H1 (cell line): Measurements from ENCODE around the gene C9orf50. TPM values are rescaled to one million over a fixed set of nuclear protein-coding genes. Genes with fewer than 3 reads are reported as not detected.

ENCODE experiments used
- CTCF ChIA-PET: fragments of 300-600 bp; sonication (Branson Sonifier 250); formaldehyde crosslinking; loops from one replicate; lab custom pipeline; 2021; ENCODE audit not compliant: partially characterized antibody; lab: Charles Lee
- POLR2A ChIA-PET: fragments of 300-600 bp; sonication (Branson Sonifier 250); formaldehyde crosslinking; loops from one replicate; lab custom pipeline; 2021; ENCODE audit warnings: inconsistent platforms; ENCODE audit not compliant: partially characterized antibody; lab: Charles Lee
- DNase-seq, 2 experiments: peaks; one replicate each; pipeline versions ENCODE4 v3.0.0 to v3.0.0-alpha.2; 2010 to 2022; ENCODE audit warnings: low spot score in 2 of 2, low read depth in 1 of 2, mixed read lengths in 1 of 2
- FAIRE-seq: peaks from 2 replicates; lab custom pipeline; 2011; peaks lifted over from hg19 to GRCh38; lab: Jason Lieb, UNC
- H2AFZ ChIP-seq: 2 replicates; pipeline ENCODE4 v1.8.1; 2012; ENCODE audit warnings: low read length, inconsistent platforms
- H2AK5ac ChIP-seq: 2 replicates; pipeline ENCODE4 v1.6.1; 2013; ENCODE audit warnings: low read depth, low read length
- H2BK120ac ChIP-seq: replicated peaks from 2 replicates; pipeline ENCODE3; 2013; ENCODE audit warnings: low read depth, low read length, inconsistent platforms
- H2BK12ac ChIP-seq: 2 replicates; pipeline ENCODE4 v1.6.1; 2013; ENCODE audit warnings: low read depth, low read length
- H2BK15ac ChIP-seq: 2 replicates; pipeline ENCODE4 v1.6.1; 2013; ENCODE audit warnings: low read length
- H2BK20ac ChIP-seq: 2 replicates; pipeline ENCODE4 v1.6.1; 2013; ENCODE audit warnings: low read length
- H2BK5ac ChIP-seq: 2 replicates; pipeline ENCODE4 v1.6.1; 2013; ENCODE audit warnings: low read depth, low read length
- H3K14ac ChIP-seq: 2 replicates; pipeline ENCODE4 v1.6.1; 2013; ENCODE audit warnings: inconsistent platforms; ENCODE audit not compliant: insufficient read length
- H3K18ac ChIP-seq: 2 replicates; pipeline ENCODE4 v1.6.1; 2013; ENCODE audit warnings: low read length; ENCODE audit errors: extremely low read depth
- H3K23ac ChIP-seq: 2 replicates; pipeline ENCODE4 v1.6.1; 2013; ENCODE audit warnings: inconsistent platforms; ENCODE audit not compliant: insufficient read length
- H3K23me2 ChIP-seq: 2 replicates; pipeline ENCODE4 v1.6.1; 2013; ENCODE audit warnings: low read depth, low read length
- H3K27ac ChIP-seq: 2 replicates; pipeline ENCODE4 v1.6.1; 2011; ENCODE audit warnings: low read depth, low read length, inconsistent platforms
- H3K27me3 ChIP-seq, 4 experiments: replicated peaks in 1 of 4; 1 replicate in 1 of 4; 2 replicates in 3 of 4; pipeline versions ENCODE4 v1.6.1 to v1.8.1; 2011 to 2013; ENCODE audit warnings: low read length in 3 of 4, mild to moderate bottlenecking in 3 of 4, inconsistent platforms in 2 of 4, mixed read lengths in 2 of 4, moderate library complexity in 1 of 4; ENCODE audit not compliant: control insufficient read depth in 3 of 4, insufficient read depth in 3 of 4; ENCODE audit errors: extremely low read depth in 1 of 4
- H3K36me3 ChIP-seq, 4 experiments: 2 replicates each; pipeline versions ENCODE4 v1.6.1 to v1.8.1; 2011 to 2013; ENCODE audit warnings: mild to moderate bottlenecking in 4 of 4, low read length in 3 of 4, moderate library complexity in 2 of 4, control low read depth in 1 of 4, inconsistent platforms in 1 of 4; ENCODE audit not compliant: insufficient read depth in 4 of 4, control insufficient read depth in 2 of 4
- H3K4ac ChIP-seq: replicated peaks from 2 replicates; pipeline ENCODE3; 2013; ENCODE audit warnings: low read length, low read depth, mixed read lengths, inconsistent platforms; ENCODE audit not compliant: insufficient read length
- H3K4me1 ChIP-seq, 4 experiments: replicated peaks in 1 of 4; 1 replicate in 1 of 4; 2 replicates in 3 of 4; pipeline versions ENCODE4 v1.6.1 to v1.8.1; 2011 to 2013; ENCODE audit warnings: low read length in 3 of 4, inconsistent platforms in 2 of 4, mixed read lengths in 1 of 4; ENCODE audit not compliant: insufficient read depth in 4 of 4, control insufficient read depth in 3 of 4
- H3K4me2 ChIP-seq, 2 experiments: 2 replicates each; pipeline versions ENCODE4 v1.6.1 to v1.8.1; 2011 to 2013; ENCODE audit warnings: low read depth in 2 of 2, low read length in 2 of 2, control low read depth in 1 of 2, inconsistent platforms in 1 of 2, mild to moderate bottlenecking in 1 of 2; ENCODE audit not compliant: insufficient read depth in 1 of 2
- H3K4me3 ChIP-seq, 4 experiments: fragments of 200-600, 300-600 bp in 1 of 4; sonication (generic), shearing (Covaris generic), sonication (Bioruptor Twin) in 1 of 4; 2 replicates each; pipeline versions ENCODE4 v1.5.1 to v1.8.1; 2011 to 2016; ENCODE audit warnings: low read length in 4 of 4, low read depth in 3 of 4, control low read depth in 2 of 4, inconsistent platforms in 2 of 4, mild to moderate bottlenecking in 2 of 4, mixed read lengths in 1 of 4, moderate library complexity in 1 of 4; ENCODE audit not compliant: insufficient read depth in 2 of 4; ENCODE audit errors: extremely low read depth in 1 of 4
- H3K56ac ChIP-seq: replicated peaks from 2 replicates; pipeline ENCODE3; 2013; ENCODE audit warnings: low read depth, mild to moderate bottlenecking, mixed read lengths, low read length, inconsistent platforms; ENCODE audit not compliant: insufficient read length
- H3K79me1 ChIP-seq: 2 replicates; pipeline ENCODE4 v1.6.1; 2013; ENCODE audit warnings: low read depth, low read length, control low read depth
- H3K79me2 ChIP-seq, 2 experiments: 2 replicates each; pipeline versions ENCODE4 v1.6.1 to v1.8.1; 2012 to 2013; ENCODE audit warnings: low read length in 2 of 2, mild to moderate bottlenecking in 2 of 2, inconsistent platforms in 1 of 2; ENCODE audit not compliant: insufficient read depth in 2 of 2, control insufficient read depth in 1 of 2
- H3K9ac ChIP-seq, 4 experiments: replicated peaks in 1 of 4; 1 replicate in 1 of 4; 2 replicates in 3 of 4; pipeline versions ENCODE4 v1.6.1 to v1.8.1; 2011 to 2013; ENCODE audit warnings: low read depth in 3 of 4, low read length in 3 of 4, control low read depth in 2 of 4, mild to moderate bottlenecking in 2 of 4, moderate library complexity in 2 of 4, inconsistent platforms in 1 of 4; ENCODE audit errors: extremely low read depth in 1 of 4
- H3K9me3 ChIP-seq, 2 experiments: 2 replicates each; pipeline versions ENCODE4 v1.6.1 to v1.8.1; 2012 to 2013; ENCODE audit warnings: mild to moderate bottlenecking in 2 of 2, moderate library complexity in 2 of 2, control low read depth in 1 of 2, inconsistent platforms in 1 of 2, low read depth in 1 of 2, low read length in 1 of 2, mixed read lengths in 1 of 2; ENCODE audit not compliant: insufficient read depth in 2 of 2
- H4K20me1 ChIP-seq, 2 experiments: replicated peaks in 1 of 2; 2 replicates each; pipeline versions ENCODE3 to v1.8.1; 2011 to 2013; ENCODE audit warnings: inconsistent platforms in 2 of 2, low read length in 2 of 2, mild to moderate bottlenecking in 1 of 2; ENCODE audit not compliant: insufficient read depth in 2 of 2, control insufficient read depth in 1 of 2
- H4K5ac ChIP-seq: 2 replicates; pipeline ENCODE4 v1.6.1; 2013; ENCODE audit warnings: low read length, low read depth, mixed read lengths, inconsistent platforms; ENCODE audit not compliant: insufficient read length
- H4K8ac ChIP-seq: 2 replicates; pipeline ENCODE4 v1.8.0; 2013; ENCODE audit warnings: mild to moderate bottlenecking, moderate library complexity, low read length, inconsistent platforms; ENCODE audit not compliant: insufficient read depth; ENCODE audit errors: extremely low read depth
- H4K91ac ChIP-seq: replicated peaks from 2 replicates; pipeline ENCODE3; 2013; ENCODE audit warnings: low read length, mixed read lengths, inconsistent platforms; ENCODE audit not compliant: insufficient read length
- NRF1 ChIP-seq: IDR thresholded peaks from 2 replicates; pipeline ENCODE4 v1.6.1; 2011; ENCODE audit warnings: mild to moderate bottlenecking, low read depth, low read length, improper control_type of control experiment
- YY1 ChIP-seq: IDR thresholded peaks from 2 replicates; pipeline ENCODE4 v1.6.1; 2011; ENCODE audit warnings: low read depth, mild to moderate bottlenecking, low read length
- WGBS, 2 experiments: shearing (Covaris generic) in 1 of 2; methylation state at CpG; one replicate each; pipeline versions ENCODE4 v1.1.6 to v1.1.7; 2013 to 2015; ENCODE audit warnings: low lambda C conversion rate in 2 of 2, mixed read lengths in 2 of 2, inconsistent platforms in 1 of 2, low coverage in 1 of 2, missing lambda C conversion rate in 1 of 2; ENCODE audit not compliant: insufficient replicate concordance in 2 of 2, insufficient coverage in 1 of 2, insufficient read length in 1 of 2; ENCODE audit errors: extremely low coverage in 1 of 2, missing lambda C conversion rate in 1 of 2; 5-methylcytosine and 5-hydroxymethylcytosine counted together
- polyA plus RNA-seq, 7 experiments: library from polyadenylated mRNA; depleted of rRNA in 3 of 7; stranded (reverse) in 5 of 7; unstranded in 2 of 7; fragments of >200 nt in 5 of 7; fragments of 200-250 nt in 2 of 7; gene quantifications; 1 replicate in 5 of 7; 2 replicates in 1 of 7; 4 replicates in 1 of 7; pipeline versions ENCODE4 v1.2.1 to v1.2.3, GENCODE V29; 2011 to 2013; ENCODE audit warnings: missing spikeins in 2 of 7, mixed read lengths in 2 of 7
- total RNA-seq: library from RNA; stranded (reverse); fragmentation: NEBNext Ultra II Directional; extraction: Animal tissue kit (Norgen Biotek cat#: 25700); gene quantifications from 2 replicates; pipeline ENCODE4 v1.2.1, GENCODE V29; 2021

The C9orf50 gene
- total and polyA plus RNA-seq, 2 of the 8 experiments (the other 6 are each of a cell fraction or from before 2014, with no cell fraction given), result not detected

DNA sequence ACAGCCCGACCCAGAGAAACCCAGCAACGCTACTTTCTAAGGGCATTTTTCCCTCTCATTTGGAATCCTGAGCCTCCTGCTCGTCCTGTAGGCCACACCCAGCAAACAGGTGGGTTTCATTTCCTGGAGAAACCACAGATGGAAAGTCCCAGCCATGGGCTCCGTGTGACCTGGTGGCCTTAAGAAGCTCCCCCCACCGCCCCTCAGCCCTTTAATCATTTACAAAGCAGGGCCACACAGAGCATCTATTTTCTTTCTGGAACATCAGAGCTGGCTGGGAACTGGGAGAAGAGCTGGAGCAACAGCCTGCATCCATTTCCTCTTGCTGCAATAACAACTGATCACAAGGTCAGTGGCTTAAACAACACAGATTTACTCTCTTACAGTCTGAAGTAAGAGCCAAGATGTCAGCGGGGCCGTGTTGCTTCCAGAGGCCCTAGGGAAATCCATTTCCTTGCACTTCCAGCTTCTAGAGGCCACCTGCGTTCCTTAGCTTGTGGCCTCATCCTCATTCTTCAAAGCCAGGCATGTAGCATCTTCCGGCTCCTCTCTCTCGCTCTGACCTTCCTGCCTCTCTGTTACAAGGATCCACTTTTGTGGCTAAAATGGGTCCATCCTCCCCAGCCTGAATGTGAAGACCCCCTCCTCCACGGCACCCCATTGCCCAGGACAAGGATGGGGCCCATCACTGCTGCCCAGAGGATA, 40.5 kb downstream of the C9orf50 start:
- WGBS, 2 experiments, result 93% methylated on average over 11 of the region's 11 CpGs; no CpG with 5 or more reads in 1 of the 2 experiments
- H3K9ac ChIP-seq, result no peak overlapping the region
- no peak for FAIRE-seq
- no peak overlapping the region for H3K56ac ChIP-seq
- H2BK5ac ChIP-seq, result no peak overlapping the region
- H2BK120ac ChIP-seq, result no peak overlapping the region
- H3K14ac ChIP-seq, result no peak overlapping the region
- H2BK15ac ChIP-seq, result no peak overlapping the region
- no peak overlapping the region for H2BK12ac ChIP-seq
- peaks cover 0 to 2% (median 0%) of the 10 kb centered on the region in 4 experiments; a peak in 2 of 7 replicates for H3K4me1 ChIP-seq
- no peak overlapping the region for H2AFZ ChIP-seq
- no peak overlapping the region for H2BK20ac ChIP-seq
- POLR2A ChIA-PET, result interaction anchor here (0.6 to 1.9 kb wide), 5 partner anchors 8 to 21 kb away, joined by 3 to 7 read pairs (median 3); no protein-coding TSS in a partner anchor
- no peak overlapping the region for H3K4ac ChIP-seq
- H4K91ac ChIP-seq, result no peak overlapping the region
- no peaks in the 10 kb centered on the region for H3K79me1 ChIP-seq
- H4K20me1 ChIP-seq, result peaks cover 0 to 6% of the 10 kb centered on the region in 2 experiments
- H3K18ac ChIP-seq, result no peak overlapping the region
- CTCF ChIA-PET, result interaction anchor here (1.0 to 2.8 kb wide), 8 partner anchors 9 to 31 kb away, joined by 3 to 10 read pairs (median 4); no protein-coding TSS in a partner anchor
- no peak overlapping the region for H2AK5ac ChIP-seq
- peaks cover 6% of the 10 kb centered on the region; the same call in 1 of the 2 replicates for H3K23me2 ChIP-seq
- no peaks in the 10 kb centered on the region for H3K9me3 ChIP-seq
- no peak overlapping the region for H3K27ac ChIP-seq
- no peak overlapping the region for H3K4me2 ChIP-seq
- H3K23ac ChIP-seq, result no peak overlapping the region
- TF ChIP-seq YY1 (no peak), NRF1 (no peak)
- no peak overlapping the region for H4K8ac ChIP-seq
- H3K4me3 ChIP-seq, result no peak overlapping the region
- H4K5ac ChIP-seq, result no peak overlapping the region
- no peaks in the 10 kb centered on the region for H3K36me3 ChIP-seq
- no peaks in the 10 kb centered on the region for H3K27me3 ChIP-seq
- no peak for DNase-seq
- H3K79me2 ChIP-seq, result no peaks in the 10 kb centered on the region
